ENCODE data around the gene CNTNAP2.

- TF ChIP-seq POLR2A (IDR thresholded peaks at IDR 0.05): no peak
- TF ChIP-seq CTCF (IDR thresholded peaks at IDR 0.05): no peak
Observed at GRCh38 chr7:148367731-148368475, 2251.3 kb downstream of the CNTNAP2 start.
